ENCODE data around the gene REM2. TPM values are rescaled to one million over a fixed set of nuclear protein-coding genes. Genes with fewer than 3 reads are reported as not detected.

REM2 gene
- total RNA-seq, 1 experiment from 2014 or later = 0.18 TPM

GRCh38 chr14:22929961-22930364 lies 46.9 kb downstream of the REM2 start:
- ChIA-PET POLR2A (ENCODE audit: unreplicated experiment) (interaction anchor here (0.6 to 1.0 kb wide), 4 partner anchors 10 to 641 kb away, joined by 3 to 7 read pairs (median 4); no protein-coding TSS in a partner anchor), CTCF (interaction anchor here (0.6 to 2.1 kb wide), 6 partner anchors 11 to 540 kb away, joined by 3 to 18 read pairs (median 8); partner anchors contain the start of genes AJUBA, HAUS4, NGDN and RBM23)
- H3K9me2 ChIP-seq (replicated peaks; ENCODE audit: low read length) = no peaks in the 10 kb centered on the region
- peak overlapping the region; percentile 29 for H3K9ac ChIP-seq (ENCODE audit: low read length)
- ATAC-seq = peak; percentile 1; the same call in 1 of the 2 replicates
- TF ChIP-seq CTCF (conservative IDR thresholded peaks at IDR 0.05; ENCODE audit: low read depth, low read length) (no peak), EZH2 (IDR thresholded peaks at IDR 0.05; ENCODE audit: low read length, unreplicated experiment) (no peak), EZH2phosphoT487 (IDR thresholded peaks at IDR 0.05; ENCODE audit: borderline replicate concordance, low read length) (no peak)
- intact Hi-C loops (cut with micrococcal nuclease) = loop anchor here (1.0 to 5.0 kb wide), 4 partner anchors 11 to 58 kb away; partner anchors contain the start of genes LRP10 and RBM23
- peak overlapping the region; percentile 53 for H2AFZ ChIP-seq (ENCODE audit: low read length)
- peak overlapping the region; percentile 76 for H3K4me2 ChIP-seq (ENCODE audit: low read length)
- no peaks in the 10 kb centered on the region for H3K9me3 ChIP-seq (ENCODE audit: low read length)
- peaks cover 30% of the 10 kb centered on the region for H3K4me1 ChIP-seq (ENCODE audit: insufficient read depth, low read length)
- peaks cover 8% of the 10 kb centered on the region; the same call in 1 of the 2 replicates for H3K36me3 ChIP-seq (ENCODE audit: low read depth, low read length)
- DNase-seq = no peak
- H3K4me3 ChIP-seq (ENCODE audit: low read length) = peak overlapping the region; percentile 90
- no peaks in the 10 kb centered on the region for H3K27me3 ChIP-seq (ENCODE audit: low read length)
- no peaks in the 10 kb centered on the region for H4K20me1 ChIP-seq (ENCODE audit: low read length)
- BruUV-seq (replicated peaks) = no TSS peak
- H3K27ac ChIP-seq (ENCODE audit: low read length) = peak overlapping the region; percentile 3; the same call in 1 of the 2 replicates
- peaks cover 39% of the 10 kb centered on the region for H3K79me2 ChIP-seq (ENCODE audit: low read length)
- no peaks in the 10 kb centered on the region for H3F3A ChIP-seq (ENCODE audit: low read length, unreplicated experiment)

- Histone ChIP-seq H3K4me3 (ENCODE audit: low read length) (no peak overlapping the region), H3K9me2 (replicated peaks; ENCODE audit: low read length) (no peaks in the 10 kb centered on the region), H3K9ac (ENCODE audit: low read length) (no peak overlapping the region), H3K36me3 (ENCODE audit: low read depth, low read length) (no peaks in the 10 kb centered on the region), H3K4me1 (ENCODE audit: insufficient read depth, low read length) (peaks cover 14% of the 10 kb centered on the region), H2AFZ (ENCODE audit: low read length) (no peak overlapping the region), H3K27me3 (ENCODE audit: low read length) (no peaks in the 10 kb centered on the region), H4K20me1 (ENCODE audit: low read length) (no peaks in the 10 kb centered on the region), H3K79me2 (ENCODE audit: low read length) (peaks cover 20% of the 10 kb centered on the region), H3F3A (ENCODE audit: low read length, unreplicated experiment) (no peaks in the 10 kb centered on the region), H3K9me3 (ENCODE audit: low read length) (no peaks in the 10 kb centered on the region), H3K27ac (ENCODE audit: low read length) (no peak overlapping the region), H3K4me2 (ENCODE audit: low read length) (no peak overlapping the region)
- ATAC-seq = no peak
- BruUV-seq (replicated peaks) = no TSS peak
- POLR2A ChIA-PET (ENCODE audit: unreplicated experiment) = no interaction called here
- CTCF ChIA-PET = no interaction called here
- peak; percentile 17 for DNase-seq
- intact Hi-C loops (cut with micrococcal nuclease) = no loop called here
- TF ChIP-seq EZH2 (IDR thresholded peaks at IDR 0.05; ENCODE audit: low read length, unreplicated experiment) (no peak), CTCF (conservative IDR thresholded peaks at IDR 0.05; ENCODE audit: low read depth, low read length) (no peak), EZH2phosphoT487 (IDR thresholded peaks at IDR 0.05; ENCODE audit: borderline replicate concordance, low read length) (no peak)
Observed at GRCh38 chr14:22932146-22932545, 49.1 kb downstream of the REM2 start.

- DNase-seq (no peak), ATAC-seq (no peak)
- H3K4me3 ChIP-seq (ENCODE audit: low read length) = no peak overlapping the region
- no peak overlapping the region for H2AFZ ChIP-seq (ENCODE audit: low read length)
- H3K4me1 ChIP-seq (ENCODE audit: insufficient read depth, low read length) = peaks cover 5% of the 10 kb centered on the region
- H4K20me1 ChIP-seq (ENCODE audit: low read length) = no peaks in the 10 kb centered on the region
- no peaks in the 10 kb centered on the region for H3K9me3 ChIP-seq (ENCODE audit: low read length)
- H3K9ac ChIP-seq (ENCODE audit: low read length) = no peak overlapping the region
- no peak overlapping the region for H3K4me2 ChIP-seq (ENCODE audit: low read length)
- no peaks in the 10 kb centered on the region for H3K27me3 ChIP-seq (ENCODE audit: low read length)
- H3K9me2 ChIP-seq (replicated peaks; ENCODE audit: low read length) = no peaks in the 10 kb centered on the region
- H3F3A ChIP-seq (ENCODE audit: low read length, unreplicated experiment) = no peaks in the 10 kb centered on the region
- POLR2A ChIA-PET (ENCODE audit: unreplicated experiment) = no interaction called here
- TF ChIP-seq EZH2 (IDR thresholded peaks at IDR 0.05; ENCODE audit: low read length, unreplicated experiment) (no peak), CTCF (conservative IDR thresholded peaks at IDR 0.05; ENCODE audit: low read depth, low read length) (no peak), EZH2phosphoT487 (IDR thresholded peaks at IDR 0.05; ENCODE audit: borderline replicate concordance, low read length) (no peak)
- no TSS peak for BruUV-seq (replicated peaks)
- no peaks in the 10 kb centered on the region for H3K36me3 ChIP-seq (ENCODE audit: low read depth, low read length)
- no peaks in the 10 kb centered on the region for H3K79me2 ChIP-seq (ENCODE audit: low read length)
- no peak overlapping the region for H3K27ac ChIP-seq (ENCODE audit: low read length)
- CTCF ChIA-PET = no interaction called here
- intact Hi-C loops (cut with micrococcal nuclease) = no loop called here
Observed at GRCh38 chr14:22935156-22935555, 52.1 kb downstream of the REM2 start.
